K562 (cell line): Measurements from ENCODE around the gene PRR23E. TPM values are rescaled to one million over a fixed set of nuclear protein-coding genes. Genes with fewer than 3 reads are reported as not detected.

Experiments used
- ATAC-seq: fragments of 200-7000 bp; cut with Tn5 transposase; 3 replicates; pipeline ENCODE4 v1.9.1; 2020; ENCODE audit warnings: moderate library complexity
- BruUV-seq: library from RNA; stranded (reverse); fragments of 400-500 nt; replicated peaks from 2 replicates; lab custom pipeline; 2021; lab: Mats Ljungman, UMichigan
- CTCF ChIA-PET: fragments of 300-600 bp; formaldehyde crosslinking; extraction: SDS; loops from one replicate; lab custom pipeline; 2021; ENCODE audit warnings: low intra/inter-chr PET ratio; lab: Yijun Ruan, JAX
- POLR2A ChIA-PET: fragments of 300-600, 350-650 bp; sonication (Branson Sonifier 250); formaldehyde crosslinking; extraction: SDS; loops from one replicate; lab custom pipeline; 2021; ENCODE audit warnings: antibody characterized with exemption, inconsistent platforms; lab: Yijun Ruan, JAX
- DNase-seq, 4 experiments: peaks; one replicate each; pipeline versions ENCODE4 v3.0.0 to v3.0.0-alpha.2; 2011 to 2018; ENCODE audit warnings: low spot score in 3 of 4, mixed read lengths in 3 of 4; ENCODE audit errors: extremely low read depth in 1 of 4
- FAIRE-seq: peaks from 2 replicates; lab custom pipeline; 2011; peaks lifted over from hg19 to GRCh38; lab: Jason Lieb, UNC
- H2AFZ ChIP-seq: 2 replicates; pipeline ENCODE4 v1.6.0; 2011; ENCODE audit warnings: low read depth, low read length, control low read depth, inconsistent platforms
- H3K27ac ChIP-seq: fragments of 200-600 bp; 3 replicates; pipeline ENCODE4 v1.8.0; 2011; ENCODE audit warnings: low read depth, mild to moderate bottlenecking, control low read depth, inconsistent platforms, low read length, moderate library complexity, mixed read lengths; ENCODE audit errors: extremely low read depth
- H3K27me3 ChIP-seq, 2 experiments: fragments of 300-600 bp in 1 of 2; 2 replicates in 1 of 2; 3 replicates in 1 of 2; pipeline versions ENCODE4 v1.6.0 to v1.8.0; 2011; ENCODE audit warnings: inconsistent platforms in 2 of 2, low read length in 2 of 2, mild to moderate bottlenecking in 1 of 2, mixed read lengths in 1 of 2, moderate library complexity in 1 of 2; ENCODE audit not compliant: control insufficient read depth in 2 of 2, insufficient read depth in 2 of 2
- H3K36me3 ChIP-seq: fragments of 300-600 bp; 3 replicates; pipeline ENCODE4 v1.8.0; 2011; ENCODE audit warnings: mild to moderate bottlenecking, low read length, inconsistent platforms; ENCODE audit not compliant: control insufficient read depth, insufficient read depth
- H3K4me1 ChIP-seq, 2 experiments: fragments of 200-600 bp in 1 of 2; replicated peaks in 1 of 2; 2 replicates in 1 of 2; 3 replicates in 1 of 2; pipeline versions ENCODE4 v1.5.1 to v1.8.0; 2011; ENCODE audit warnings: inconsistent platforms in 2 of 2, low read length in 2 of 2, mild to moderate bottlenecking in 1 of 2, mixed read lengths in 1 of 2, moderate library complexity in 1 of 2; ENCODE audit not compliant: control insufficient read depth in 2 of 2, insufficient read depth in 2 of 2
- H3K4me2 ChIP-seq: 2 replicates; pipeline ENCODE4 v1.6.1; 2011; ENCODE audit warnings: low read length, control low read depth, inconsistent platforms, mixed read lengths; ENCODE audit not compliant: insufficient read depth
- H3K4me3 ChIP-seq: fragments of 200-600 bp; sonication (generic), shearing (Covaris generic); 2 replicates; pipeline ENCODE4 v1.5.1; 2016; ENCODE audit warnings: control low read depth, inconsistent platforms
- H3K79me2 ChIP-seq: fragments of 200-600 bp; 3 replicates; pipeline ENCODE4 v1.8.0; 2011; ENCODE audit warnings: low read length, inconsistent platforms; ENCODE audit not compliant: control insufficient read depth, insufficient read depth
- H3K9ac ChIP-seq, 2 experiments: 2 replicates each; pipeline versions ENCODE4 v1.6.0 to v1.6.1; 2011; ENCODE audit warnings: low read depth in 2 of 2, low read length in 2 of 2, control low read depth in 1 of 2, inconsistent platforms in 1 of 2, mild to moderate bottlenecking in 1 of 2, mixed read lengths in 1 of 2; ENCODE audit not compliant: insufficient read depth in 1 of 2
- H3K9me1 ChIP-seq: one replicate; pipeline ENCODE4 v1.6.0; 2011; ENCODE audit warnings: inconsistent platforms, mild to moderate bottlenecking, low read length, moderate library complexity; ENCODE audit not compliant: control insufficient read depth, insufficient read depth
- H3K9me3 ChIP-seq: replicated peaks from 2 replicates; pipeline ENCODE4 v1.5.1; 2011; ENCODE audit warnings: low read depth, low read length, inconsistent platforms; ENCODE audit not compliant: control insufficient read depth, insufficient read depth
- H4K20me1 ChIP-seq: replicated peaks from 2 replicates; pipeline ENCODE4 v1.6.1; 2011; ENCODE audit warnings: low read length, inconsistent platforms, mixed read lengths; ENCODE audit not compliant: control insufficient read depth, insufficient read depth
- DMBX1 ChIP-seq: fragments of 250-450 bp; sonication (Bioruptor Pico); IDR thresholded peaks from 2 replicates; pipeline ENCODE4 v1.8.0; 2022; ENCODE audit warnings: inconsistent platforms, mild to moderate bottlenecking, moderate library complexity, borderline replicate concordance
- ESRRB ChIP-seq: fragments of 250-450 bp; sonication (Bioruptor Pico); IDR thresholded peaks from 2 replicates; pipeline ENCODE4 v1.5.0; 2020; ENCODE audit warnings: mild to moderate bottlenecking, moderate library complexity, borderline replicate concordance
- FOXA1 ChIP-seq: fragments of 450-650 bp; IDR thresholded peaks from 2 replicates; pipeline ENCODE4 v1.6.1; 2016; ENCODE audit warnings: mild to moderate bottlenecking, borderline replicate concordance
- FOXK2 ChIP-seq, 2 experiments: fragments of 450-650 bp; IDR thresholded peaks in 1 of 2; conservative IDR thresholded peaks in 1 of 2; 2 replicates each; pipeline ENCODE4 v1.6.1; 2016; ENCODE audit warnings: low read depth in 2 of 2, mild to moderate bottlenecking in 1 of 2
- HDGF ChIP-seq: fragments of 450-650 bp; IDR thresholded peaks from 2 replicates; pipeline ENCODE4 v1.6.1; 2016
- KAT2B ChIP-seq: IDR thresholded peaks from one replicate; pipeline ENCODE4 v1.6.1; 2012; ENCODE audit warnings: low read depth, mild to moderate bottlenecking, control low read depth, inconsistent platforms, low read length, moderate library complexity
- LEF1 ChIP-seq: fragments of 450-650 bp; IDR thresholded peaks from 2 replicates; pipeline ENCODE4 v1.6.1; 2016; ENCODE audit warnings: mild to moderate bottlenecking
- MAFF ChIP-seq: IDR thresholded peaks from 2 replicates; pipeline ENCODE4 v1.6.1; 2012; ENCODE audit warnings: low read length, improper control_type of control experiment
- MAFG ChIP-seq: fragments of 450-650 bp; conservative IDR thresholded peaks from 2 replicates; pipeline ENCODE4 v1.6.1; 2016; ENCODE audit warnings: missing genetic modification characterization, missing compliant biosample characterization
- NCOA1 ChIP-seq: fragments of 450-650 bp; IDR thresholded peaks from 2 replicates; pipeline ENCODE4 v1.6.1; 2016; ENCODE audit warnings: low read depth
- NCOA4 ChIP-seq: fragments of 450-650 bp; IDR thresholded peaks from 2 replicates; pipeline ENCODE4 v1.6.1; 2018; ENCODE audit warnings: mild to moderate bottlenecking; ENCODE audit not compliant: partially characterized antibody
- POLR3G ChIP-seq: IDR thresholded peaks from 2 replicates; pipeline ENCODE4 v1.6.1; 2011; ENCODE audit not compliant: insufficient read length, insufficient replicate concordance; ENCODE audit errors: extremely low read depth
- SMAD2 ChIP-seq: fragments of 150-350 bp; IDR thresholded peaks from 2 replicates; pipeline ENCODE4 v1.6.1; 2014; ENCODE audit warnings: low read depth, mild to moderate bottlenecking, low read length
- SMARCA4 ChIP-seq: fragments of 450-650 bp; IDR thresholded peaks from 2 replicates; pipeline ENCODE4 v1.6.1; 2016
- SREBF2 ChIP-seq: sonication (generic); formaldehyde crosslinking; IDR thresholded peaks from 2 replicates; pipeline ENCODE4 v1.4.0; 2020; ENCODE audit warnings: mild to moderate bottlenecking, missing genetic modification reagents
- TARDBP ChIP-seq: fragments of 450-650 bp; IDR thresholded peaks from 2 replicates; pipeline ENCODE4 v1.6.1; 2016
- ZNF561 ChIP-seq: fragments of 450-650 bp; formaldehyde crosslinking; conservative IDR thresholded peaks from 2 replicates; pipeline ENCODE4 v1.4.0; 2020; ENCODE audit warnings: mild to moderate bottlenecking, moderate library complexity
- ZNF589 ChIP-seq: fragments of 200-800 bp; sonication (Bioruptor generic); IDR thresholded peaks from 2 replicates; pipeline ENCODE4 v1.6.1; 2016; ENCODE audit warnings: low read depth, missing genetic modification characterization, missing compliant biosample characterization
- WGBS: fragments of 100-300 bp; shearing (Covaris generic); methylation state at CpG from one replicate; pipeline ENCODE4 v1.1.6; 2016; ENCODE audit warnings: low coverage, mixed read lengths; ENCODE audit not compliant: insufficient coverage; ENCODE audit errors: missing lambda C conversion rate; 5-methylcytosine and 5-hydroxymethylcytosine counted together
- in situ Hi-C: fragments of 300-500 bp; cut with MboI; formaldehyde crosslinking; loops from 4 replicates; pipeline ENCODE4 v1.15.0; 2018; ENCODE audit warnings: inconsistent platforms, mixed read lengths
- intact Hi-C: fragments of 100-400 bp; cut with micrococcal nuclease; formaldehyde crosslinking; loops from 2 replicates; pipeline ENCODE4 v1.14.2; 2022
- polyA plus RNA-seq, 8 experiments: library from polyadenylated mRNA; depleted of rRNA in 4 of 8; stranded (reverse) in 5 of 8; unstranded in 3 of 8; fragments of >200 nt; fragmentation: Nextera tagmentation in 2 of 8; fragmentation: Illumina TruSeq in 1 of 8; extraction: Ambion mirVana in 2 of 8; extraction: Trizol in 1 of 8; gene quantifications; 2 replicates each; pipeline versions ENCODE4 v1.2.1 to v1.2.3, GENCODE V29; 2011 to 2014; ENCODE audit warnings: inconsistent platforms in 1 of 8, missing spikeins in 1 of 8
- total RNA-seq, 7 experiments: library from RNA; depleted of rRNA in 6 of 7; stranded (reverse); fragments of >200 nt in 6 of 7; fragmentation: Illumina TruSeq in 2 of 7; extraction: Trizol in 2 of 7; gene quantifications; 2 replicates each; pipeline versions ENCODE4 v1.2.1 to v1.2.3, GENCODE V29; 2011 to 2021; ENCODE audit warnings: low replicate concordance in 1 of 7
- TF ChIP-seq, protein P1 (sequence below): sonication (generic); formaldehyde crosslinking; IDR thresholded peaks from 2 replicates; pipeline ENCODE4 v1.8.0; 2022; ENCODE audit warnings: mild to moderate bottlenecking, low read depth, missing genetic modification reagents
- TF ChIP-seq, protein P2 (sequence below): fragments of 250-450 bp; sonication (Bioruptor Pico); IDR thresholded peaks from 2 replicates; pipeline ENCODE4 v1.8.0; 2022; ENCODE audit warnings: inconsistent platforms

PRR23E gene
- total and polyA plus RNA-seq, 9 of the 15 experiments (the other 6 are each of a cell fraction or from before 2014, with no cell fraction given), result not detected

DNA sequence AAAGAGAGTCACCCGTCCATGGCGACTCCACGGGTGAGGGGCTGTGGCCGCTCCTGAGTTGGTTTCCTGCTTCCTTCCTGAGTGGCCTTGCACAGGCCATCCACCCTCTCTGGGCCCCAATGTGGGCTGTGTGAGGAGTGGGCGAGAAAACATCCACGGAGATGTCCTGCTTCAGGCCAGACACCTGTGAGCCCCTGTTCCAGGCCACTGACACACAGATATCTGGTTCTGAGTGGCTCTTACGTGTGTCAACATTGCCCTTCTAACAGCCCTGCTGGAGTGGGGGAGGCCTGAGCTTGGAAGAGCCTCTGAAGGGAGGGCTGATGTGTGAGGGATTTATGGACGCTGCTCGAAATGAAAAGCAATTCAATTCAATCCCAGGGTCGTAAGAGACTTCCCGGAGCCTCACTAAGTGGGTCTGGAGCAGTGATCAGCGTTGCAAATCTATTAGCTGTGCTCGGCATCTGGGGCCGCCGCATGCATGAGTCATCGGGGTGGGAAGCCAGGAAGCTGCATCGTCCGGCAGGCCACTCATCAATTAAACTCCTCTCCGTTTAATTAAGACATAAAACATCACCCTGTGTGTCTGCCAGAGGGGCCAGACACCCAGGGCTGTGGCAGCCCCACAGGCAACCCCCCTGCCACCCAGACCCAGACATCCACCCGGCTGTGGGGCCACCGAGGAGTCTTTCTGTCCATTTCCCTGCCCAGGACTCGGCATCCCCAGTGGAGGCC is 20.0 kb upstream of the PRR23E start:
- Histone ChIP-seq H3K9me3 (no peaks in the 10 kb centered on the region), H3K27ac (no peak overlapping the region), H3K36me3 (no peaks in the 10 kb centered on the region), H3K9me1 (no peaks in the 10 kb centered on the region), H3K27me3 (no peaks in the 10 kb centered on the region; a peak in 1 of 5 replicates), H3K4me2 (no peak overlapping the region), H3K4me1 (no peaks in the 10 kb centered on the region), H2AFZ (no peak overlapping the region), H4K20me1 (no peaks in the 10 kb centered on the region)
- CTCF ChIA-PET, result no interaction called here
- DNase-seq, result no peak
- no peak for FAIRE-seq
- TF ChIP-seq SMARCA4 (no peak), FOXA1 (no peak), NCOA4 (no peak), FOXK2 (conservative IDR thresholded peaks at IDR 0.05 in 1 of 2, IDR thresholded peaks at IDR 0.05 in 1 of 2; ENCODE audit: low read depth in 2 of 2) (no peak), SREBF2 (no peak), MAFG (tag) (no peak), KAT2B (no peak), ZNF589 (CRISPR knock-in tag) (no peak), LEF1 (no peak), MAFF (no peak), SMAD2 (no peak), ESRRB (CRISPR knock-in tag) (no peak), TARDBP (no peak), NCOA1 (no peak), DMBX1 (CRISPR knock-in tag) (no peak), HDGF (no peak), POLR3G (no peak), ZNF561 (CRISPR knock-in tag) (no peak)
- TF ChIP-seq, protein P1, sequence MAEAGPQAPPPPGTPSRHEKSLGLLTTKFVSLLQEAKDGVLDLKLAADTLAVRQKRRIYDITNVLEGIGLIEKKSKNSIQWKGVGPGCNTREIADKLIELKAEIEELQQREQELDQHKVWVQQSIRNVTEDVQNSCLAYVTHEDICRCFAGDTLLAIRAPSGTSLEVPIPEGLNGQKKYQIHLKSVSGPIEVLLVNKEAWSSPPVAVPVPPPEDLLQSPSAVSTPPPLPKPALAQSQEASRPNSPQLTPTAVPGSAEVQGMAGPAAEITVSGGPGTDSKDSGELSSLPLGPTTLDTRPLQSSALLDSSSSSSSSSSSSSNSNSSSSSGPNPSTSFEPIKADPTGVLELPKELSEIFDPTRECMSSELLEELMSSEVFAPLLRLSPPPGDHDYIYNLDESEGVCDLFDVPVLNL (CRISPR knock-in tag), result no peak
- TF ChIP-seq, protein P2, sequence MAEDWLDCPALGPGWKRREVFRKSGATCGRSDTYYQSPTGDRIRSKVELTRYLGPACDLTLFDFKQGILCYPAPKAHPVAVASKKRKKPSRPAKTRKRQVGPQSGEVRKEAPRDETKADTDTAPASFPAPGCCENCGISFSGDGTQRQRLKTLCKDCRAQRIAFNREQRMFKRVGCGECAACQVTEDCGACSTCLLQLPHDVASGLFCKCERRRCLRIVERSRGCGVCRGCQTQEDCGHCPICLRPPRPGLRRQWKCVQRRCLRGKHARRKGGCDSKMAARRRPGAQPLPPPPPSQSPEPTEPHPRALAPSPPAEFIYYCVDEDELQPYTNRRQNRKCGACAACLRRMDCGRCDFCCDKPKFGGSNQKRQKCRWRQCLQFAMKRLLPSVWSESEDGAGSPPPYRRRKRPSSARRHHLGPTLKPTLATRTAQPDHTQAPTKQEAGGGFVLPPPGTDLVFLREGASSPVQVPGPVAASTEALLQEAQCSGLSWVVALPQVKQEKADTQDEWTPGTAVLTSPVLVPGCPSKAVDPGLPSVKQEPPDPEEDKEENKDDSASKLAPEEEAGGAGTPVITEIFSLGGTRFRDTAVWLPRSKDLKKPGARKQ, result no peak
- TF ChIP-seq, all 486 proteins: peak for 0
- BruUV-seq, result no TSS peak
- POLR2A ChIA-PET, result no interaction called here
- in situ Hi-C loops, result no loop called here
- Histone ChIP-seq H3K9ac (no peak overlapping the region), H3K79me2 (no peaks in the 10 kb centered on the region), H3K4me3 (no peak overlapping the region)
- intact Hi-C loops, result no loop called here
- ATAC-seq, result no peak
- 0% methylated on average over 14 of the region's 22 CpGs for WGBS
